Endothelial cell of umbilical vein (primary cell): ENCODE measurements around the gene NGLY1. TPM values are rescaled to one million over a fixed set of nuclear protein-coding genes. Genes with fewer than 3 reads are reported as not detected.

Source experiments
- BruUV-seq: library from RNA; stranded (reverse); fragments of 400-500 nt; replicated peaks from 2 replicates; lab custom pipeline; 2021; lab: Mats Ljungman, UMichigan
- CTCF ChIA-PET: fragments of 300-600, 350-600 bp; sonication (Branson Sonifier 250); formaldehyde crosslinking; loops from one replicate; lab custom pipeline; 2021; ENCODE audit warnings: antibody characterized with exemption, inconsistent platforms; lab: Charles Lee
- POLR2A ChIA-PET: fragments of 300-600, 350-600 bp; sonication (Branson Sonifier 250); formaldehyde crosslinking; loops from one replicate; lab custom pipeline; 2021; ENCODE audit warnings: antibody characterized with exemption, inconsistent platforms; lab: Charles Lee
- DNase-seq: peaks from one replicate; pipeline ENCODE4 v3.0.0-alpha.2; 2011; ENCODE audit warnings: low read depth, low spot score
- FAIRE-seq: peaks from 2 replicates; lab custom pipeline; 2011; peaks lifted over from hg19 to GRCh38; lab: Jason Lieb, UNC
- H2AFZ ChIP-seq: 2 replicates; pipeline ENCODE4 v1.6.0; 2012; ENCODE audit warnings: low read depth, low read length, control low read depth, inconsistent platforms
- H3K27ac ChIP-seq: 2 replicates; pipeline ENCODE4 v1.5.1; 2011; ENCODE audit warnings: low read depth, mild to moderate bottlenecking, control low read depth, low read length, moderate library complexity; ENCODE audit not compliant: insufficient read depth
- H3K27me3 ChIP-seq, 2 experiments: 2 replicates each; pipeline versions ENCODE4 v1.6.0 to v1.6.1; 2011; ENCODE audit warnings: low read length in 2 of 2, mixed read lengths in 1 of 2; ENCODE audit not compliant: control insufficient read depth in 2 of 2, insufficient read depth in 2 of 2
- H3K36me3 ChIP-seq, 2 experiments: 2 replicates in 1 of 2; 3 replicates in 1 of 2; pipeline ENCODE4 v1.5.1; 2011; ENCODE audit warnings: low read length in 2 of 2, mild to moderate bottlenecking in 1 of 2, moderate library complexity in 1 of 2; ENCODE audit not compliant: control insufficient read depth in 2 of 2, insufficient read depth in 2 of 2; ENCODE audit errors: extremely low read depth in 1 of 2
- H3K4me1 ChIP-seq: 3 replicates; pipeline ENCODE4 v1.5.1; 2011; ENCODE audit warnings: mild to moderate bottlenecking, low read length; ENCODE audit not compliant: control insufficient read depth, insufficient read depth; ENCODE audit errors: extremely low read depth
- H3K4me2 ChIP-seq: 2 replicates; pipeline ENCODE4 v1.6.1; 2011; ENCODE audit warnings: low read length, control low read depth, mixed read lengths; ENCODE audit not compliant: insufficient read depth
- H3K4me3 ChIP-seq, 3 experiments: fragments of 200-600 bp in 1 of 3; sonication (generic), shearing (Covaris generic) in 1 of 3; replicated peaks in 1 of 3; 2 replicates each; pipeline ENCODE4 v1.5.1; 2011 to 2016; ENCODE audit warnings: control low read depth in 3 of 3, low read length in 3 of 3, mild to moderate bottlenecking in 2 of 3, inconsistent platforms in 1 of 3, low read depth in 1 of 3, moderate library complexity in 1 of 3; ENCODE audit not compliant: insufficient read depth in 1 of 3
- H3K79me2 ChIP-seq: 2 replicates; pipeline ENCODE4 v1.6.0; 2012; ENCODE audit warnings: low read length, inconsistent platforms; ENCODE audit not compliant: control insufficient read depth, insufficient read depth
- H3K9ac ChIP-seq: replicated peaks from 2 replicates; pipeline ENCODE3; 2011; ENCODE audit warnings: low read length, control low read depth; ENCODE audit not compliant: insufficient read depth; ENCODE audit errors: extremely low read depth
- H3K9me1 ChIP-seq: replicated peaks from 3 replicates; pipeline ENCODE4 v1.6.0; 2011; ENCODE audit warnings: mild to moderate bottlenecking, low read length; ENCODE audit not compliant: control insufficient read depth, insufficient read depth; ENCODE audit errors: extremely low read depth
- H3K9me3 ChIP-seq: replicated peaks from 2 replicates; pipeline ENCODE4 v1.5.1; 2012; ENCODE audit warnings: low read length, inconsistent platforms; ENCODE audit not compliant: control insufficient read depth, insufficient read depth
- H4K20me1 ChIP-seq: replicated peaks from 2 replicates; pipeline ENCODE3; 2011; ENCODE audit warnings: mild to moderate bottlenecking, low read length; ENCODE audit not compliant: control insufficient read depth, insufficient read depth; ENCODE audit errors: extremely low read depth
- CTCF ChIP-seq, 2 donors: IDR thresholded peaks; 1 replicate in 1 of 2; 2 replicates in 1 of 2; pipeline ENCODE4 v1.5.1; 2011; ENCODE audit warnings: low read length in 2 of 2, mild to moderate bottlenecking in 2 of 2, moderate library complexity in 2 of 2, control low read depth in 1 of 2, inconsistent platforms in 1 of 2, low read depth in 1 of 2; ENCODE audit not compliant: insufficient read depth in 1 of 2; ENCODE audit errors: extremely low read depth in 1 of 2
- EZH2 ChIP-seq: IDR thresholded peaks from 2 replicates; pipeline ENCODE4 v1.6.1; 2012; ENCODE audit warnings: borderline replicate concordance, low read depth, mild to moderate bottlenecking, moderate library complexity, low read length, inconsistent platforms; ENCODE audit not compliant: severe bottlenecking
- FOS ChIP-seq: IDR thresholded peaks from 2 replicates; pipeline ENCODE4 v1.6.1; 2011; ENCODE audit warnings: mild to moderate bottlenecking, low read length, moderate library complexity, borderline replicate concordance; ENCODE audit not compliant: insufficient read depth
- GATA2 ChIP-seq: IDR thresholded peaks from 2 replicates; pipeline ENCODE4 v1.7.0; 2011; ENCODE audit warnings: low read depth, mild to moderate bottlenecking, moderate library complexity, mixed read lengths, low read length; ENCODE audit not compliant: insufficient read length, insufficient read depth
- JUN ChIP-seq: IDR thresholded peaks from 2 replicates; pipeline ENCODE4 v1.6.1; 2011; ENCODE audit warnings: borderline replicate concordance, low read depth; ENCODE audit not compliant: insufficient read length, insufficient read depth
- MAX ChIP-seq: IDR thresholded peaks from 2 replicates; pipeline ENCODE4 v1.6.1; 2011; ENCODE audit not compliant: insufficient read depth, insufficient read length
- MYC ChIP-seq: IDR thresholded peaks from one replicate; pipeline ENCODE4 v1.6.1; 2011; ENCODE audit warnings: mild to moderate bottlenecking, low read depth, low read length
- POLR2A ChIP-seq: IDR thresholded peaks from 2 replicates; pipeline ENCODE4 v1.6.1; 2012; ENCODE audit warnings: low read depth, mild to moderate bottlenecking, control low read depth, low read length
- POLR2AphosphoS5 ChIP-seq: IDR thresholded peaks from 2 replicates; pipeline ENCODE4 v1.6.1; 2012; ENCODE audit warnings: low read depth, mild to moderate bottlenecking, control low read depth, low read length, moderate library complexity; ENCODE audit not compliant: insufficient read depth
- dilution Hi-C: fragments of 300-500 bp; cut with MboI; formaldehyde crosslinking; loops from one replicate; pipeline ENCODE4 v1.15.0; 2019; ENCODE audit warnings: low sequenced_read_pairs; ENCODE audit not compliant: extremely low pct_ligation_motif_present
- intact Hi-C: fragments of 100-400 bp; cut with micrococcal nuclease; formaldehyde crosslinking; loops from one replicate; pipeline ENCODE4 v1.10.0; 2022
- polyA plus RNA-seq, 4 experiments: library from polyadenylated mRNA; depleted of rRNA in 3 of 4; stranded (reverse) in 3 of 4; unstranded in 1 of 4; fragments of >200 nt; gene quantifications; 2 replicates each; pipeline versions ENCODE4 v1.2.1 to v1.2.3, GENCODE V29; 2011 to 2012; ENCODE audit warnings: missing spikeins in 1 of 4
- total RNA-seq: library from RNA; stranded (reverse); gene quantifications from 2 replicates; pipeline ENCODE4 v1.2.3, GENCODE V29; 2021

The NGLY1 gene
- total and polyA plus RNA-seq, 2 donors (not counting 3 experiments of a cell fraction or from before 2014, with no cell fraction given) = 5.3 to 29.6 TPM

GRCh38 chr3:25706213-25706612, 77.0 kb downstream of the NGLY1 start:
- BruUV-seq = no TSS peak
- CTCF ChIA-PET = interaction anchor here (1.6 kb wide), 1 partner anchor 24 kb away, joined by 5 read pairs; no protein-coding TSS in a partner anchor

GRCh38 chr3:25697553-25697952, 85.7 kb downstream of the NGLY1 start:
- Histone ChIP-seq H3K9me3 (no peaks in the 10 kb centered on the region), H3K79me2 (no peaks in the 10 kb centered on the region), H3K36me3 (no peaks in the 10 kb centered on the region), H4K20me1 (no peaks in the 10 kb centered on the region), H3K4me1 (no peaks in the 10 kb centered on the region), H3K27ac (no peak overlapping the region), H2AFZ (no peak overlapping the region), H3K9me1 (no peaks in the 10 kb centered on the region), H3K4me3 (no peak overlapping the region), H3K4me2 (no peak overlapping the region), H3K27me3 (peaks cover 0 to 4% of the 10 kb centered on the region in 2 experiments), H3K9ac (no peak overlapping the region)
- DNase-seq (no peak), FAIRE-seq (no peak)
- TF ChIP-seq JUN (no peak), EZH2 (no peak), POLR2AphosphoS5 (no peak), POLR2A (no peak), GATA2 (no peak), CTCF (IDR thresholded peaks at IDR 0.05; ENCODE audit: extremely low read depth in 1 of 2, insufficient read depth in 1 of 2, low read depth in 1 of 2, low read length in 2 of 2) (no peak), MAX (no peak), MYC (no peak), FOS (no peak)
- intact Hi-C loops = no loop called here
- ChIA-PET CTCF (interaction anchor here (0.9 to 1.3 kb wide), 2 partner anchors 50 to 86 kb away, joined by 3 to 5 read pairs; partner anchors contain the start of gene NGLY1), POLR2A (no interaction called here)
- BruUV-seq = no TSS peak
- dilution Hi-C loops = no loop called here

More at GRCh38 chr3:25706213-25706612, 77.0 kb downstream of the NGLY1 start:
- no peak overlapping the region for H3K4me2 ChIP-seq
- no peak for DNase-seq
- no peak overlapping the region for H3K9ac ChIP-seq
- no peak for TF ChIP-seq CTCF (IDR thresholded peaks at IDR 0.05; ENCODE audit: extremely low read depth in 1 of 2, insufficient read depth in 1 of 2, low read depth in 1 of 2, low read length in 2 of 2)
- no peak for TF ChIP-seq GATA2
- no peak for TF ChIP-seq MYC
- POLR2A ChIA-PET = no interaction called here
- no peaks in the 10 kb centered on the region for H3K9me1 ChIP-seq
- H3K79me2 ChIP-seq = no peaks in the 10 kb centered on the region
- H3K4me3 ChIP-seq = no peak overlapping the region
- H3K27ac ChIP-seq = no peak overlapping the region
- FAIRE-seq = no peak
- peaks cover 5 to 9% of the 10 kb centered on the region in 2 experiments for H3K27me3 ChIP-seq
- no peaks in the 10 kb centered on the region for H3K36me3 ChIP-seq
- no peaks in the 10 kb centered on the region for H3K4me1 ChIP-seq
- H4K20me1 ChIP-seq = no peaks in the 10 kb centered on the region
- intact Hi-C loops = no loop called here
- H3K9me3 ChIP-seq = no peaks in the 10 kb centered on the region
- dilution Hi-C loops = no loop called here
- H2AFZ ChIP-seq = no peak overlapping the region
